Loucy (cell line): ENCODE data around the gene ANXA5.

Experiments used
- CTCF ChIP-seq: fragments of 200-600 bp; sonication (generic); conservative IDR thresholded peaks from 2 replicates; pipeline ENCODE4 v1.5.1; 2014; ENCODE audit warnings: mild to moderate bottlenecking, antibody characterized with exemption, low read length
- EZH2phosphoT487 ChIP-seq: fragments of 200-600 bp; IDR thresholded peaks from 2 replicates; pipeline ENCODE4 v1.6.1; 2018; ENCODE audit warnings: antibody characterized with exemption, mild to moderate bottlenecking, moderate library complexity, borderline replicate concordance

DNA sequence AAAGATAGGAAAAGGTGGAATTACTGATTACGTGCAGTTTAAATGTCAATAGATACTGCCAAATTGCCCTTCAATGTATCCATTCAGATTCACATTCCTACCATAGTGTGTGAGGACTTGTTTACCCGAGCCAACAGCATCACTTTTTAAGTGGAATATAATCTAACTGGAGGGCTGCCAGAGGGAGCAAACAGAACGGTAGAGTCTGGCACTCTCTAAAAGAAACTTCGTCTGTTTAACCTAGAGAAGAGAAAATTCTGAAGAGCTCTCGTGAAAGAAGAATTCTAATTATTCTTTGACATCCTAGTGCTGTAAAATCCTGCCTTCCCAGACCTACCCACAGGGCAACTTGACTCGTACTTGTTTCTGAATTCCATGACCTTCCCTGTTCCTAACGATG, 45.0 kb upstream of the ANXA5 start:
- TF ChIP-seq CTCF (no peak), EZH2phosphoT487 (no peak)
